ENCODE results near the gene GNAI3.

DNA sequence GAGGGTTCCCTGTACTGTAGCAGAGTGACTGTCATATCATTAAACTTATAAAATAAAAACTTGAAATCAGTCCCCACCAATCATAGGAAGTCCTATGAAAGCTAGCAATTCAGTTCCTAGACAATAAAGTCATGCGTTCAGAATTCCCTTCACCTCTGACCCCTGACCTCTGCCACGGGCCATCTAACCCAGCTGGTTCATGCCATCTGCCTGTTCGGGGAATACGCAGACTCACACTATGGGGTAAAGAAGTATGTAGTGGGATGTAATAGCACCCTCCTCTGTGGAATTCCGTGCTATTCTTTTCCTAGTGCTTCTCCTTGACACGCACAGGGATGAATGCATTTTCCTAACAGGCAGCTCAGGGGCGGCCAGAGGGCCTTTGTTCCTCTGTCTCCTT is 109.6 kb downstream of the GNAI3 start:
- TF ChIP-seq TARDBP (IDR thresholded peaks at IDR 0.05) (no peak), ELF4 (IDR thresholded peaks at IDR 0.05) (no peak), BHLHE40 (IDR thresholded peaks at IDR 0.05; ENCODE audit: borderline replicate concordance) (no peak), FOXM1 (IDR thresholded peaks at IDR 0.05; ENCODE audit: borderline replicate concordance) (no peak), HDGF (IDR thresholded peaks at IDR 0.05; ENCODE audit: borderline replicate concordance) (no peak), ZNF384 (IDR thresholded peaks at IDR 0.05) (no peak), FOXK2 (IDR thresholded peaks at IDR 0.05) (no peak), SP1 (IDR thresholded peaks at IDR 0.05) (no peak), FOXA1 (IDR thresholded peaks at IDR 0.05) (no peak), CTBP1 (IDR thresholded peaks at IDR 0.05; ENCODE audit: borderline replicate concordance) (no peak), NFRKB (IDR thresholded peaks at IDR 0.05) (no peak), LEF1 (IDR thresholded peaks at IDR 0.05; ENCODE audit: borderline replicate concordance) (no peak), SUZ12 (IDR thresholded peaks at IDR 0.05) (no peak)
- TF ChIP-seq, protein P1, sequence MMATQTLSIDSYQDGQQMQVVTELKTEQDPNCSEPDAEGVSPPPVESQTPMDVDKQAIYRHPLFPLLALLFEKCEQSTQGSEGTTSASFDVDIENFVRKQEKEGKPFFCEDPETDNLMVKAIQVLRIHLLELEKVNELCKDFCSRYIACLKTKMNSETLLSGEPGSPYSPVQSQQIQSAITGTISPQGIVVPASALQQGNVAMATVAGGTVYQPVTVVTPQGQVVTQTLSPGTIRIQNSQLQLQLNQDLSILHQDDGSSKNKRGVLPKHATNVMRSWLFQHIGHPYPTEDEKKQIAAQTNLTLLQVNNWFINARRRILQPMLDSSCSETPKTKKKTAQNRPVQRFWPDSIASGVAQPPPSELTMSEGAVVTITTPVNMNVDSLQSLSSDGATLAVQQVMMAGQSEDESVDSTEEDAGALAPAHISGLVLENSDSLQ (IDR thresholded peaks at IDR 0.05): no peak
